Skeletal muscle tissue (tissue), 4 donors: ENCODE results near the gene ARHGAP18. TPM values are rescaled to one million over a fixed set of nuclear protein-coding genes. Genes with fewer than 3 reads are reported as not detected.
A peak's percentile ranks its signal among the peaks of the same experiment; 100 is the strongest.

ENCODE experiments used
- H3K27ac ChIP-seq: one replicate; pipeline ENCODE4 v1.7.0; 2013; ENCODE audit warnings: mild to moderate bottlenecking, low read depth, low read length, inconsistent platforms
- H3K27me3 ChIP-seq, 3 donors: one replicate each; pipeline ENCODE4 v1.7.0; 2013; ENCODE audit warnings: low read length in 3 of 3; ENCODE audit not compliant: control insufficient read depth in 3 of 3, insufficient read depth in 3 of 3
- H3K36me3 ChIP-seq, 3 donors: one replicate each; pipeline ENCODE4 v1.7.0; 2013; ENCODE audit warnings: low read length in 3 of 3; ENCODE audit not compliant: control insufficient read depth in 3 of 3, insufficient read depth in 3 of 3
- H3K4me1 ChIP-seq, 3 donors: one replicate each; pipeline ENCODE4 v1.7.0; 2013; ENCODE audit warnings: low read length in 3 of 3, mild to moderate bottlenecking in 3 of 3; ENCODE audit not compliant: control insufficient read depth in 3 of 3, insufficient read depth in 3 of 3
- H3K4me3 ChIP-seq, 3 donors: one replicate each; pipeline ENCODE4 v1.7.0; 2013; ENCODE audit warnings: low read length in 3 of 3
- H3K9ac ChIP-seq, 3 donors: one replicate each; pipeline ENCODE4 v1.7.0; 2013; ENCODE audit warnings: low read length in 3 of 3, mild to moderate bottlenecking in 3 of 3, moderate library complexity in 2 of 3, low read depth in 1 of 3
- H3K9me3 ChIP-seq, 3 donors: one replicate each; pipeline ENCODE4 v1.7.0; 2013; ENCODE audit warnings: low read length in 3 of 3; ENCODE audit not compliant: control insufficient read depth in 3 of 3
- total RNA-seq: library from RNA; depleted of rRNA; stranded (reverse); fragments of >200 nt; gene quantifications from one replicate; pipeline ENCODE4 v1.2.3, GENCODE V29; 2014
- donor health status: Osteomylitis.

The ARHGAP18 gene
- total RNA-seq, 1 donor from 2014 or later: 12.5 TPM

GRCh38 chr6:129684323-129684884 is 25.6 kb downstream of the ARHGAP18 start:
- Histone ChIP-seq H3K4me1 (peaks cover 17 to 45% (median 31%) of the 10 kb centered on the region in 3 donors), H3K9ac (no peak overlapping the region), H3K27me3 (no peaks in the 10 kb centered on the region), H3K36me3 (no peaks in the 10 kb centered on the region), H3K4me3 (no peak overlapping the region), H3K27ac (peak overlapping the region; percentile 83), H3K9me3 (no peaks in the 10 kb centered on the region)

DNA sequence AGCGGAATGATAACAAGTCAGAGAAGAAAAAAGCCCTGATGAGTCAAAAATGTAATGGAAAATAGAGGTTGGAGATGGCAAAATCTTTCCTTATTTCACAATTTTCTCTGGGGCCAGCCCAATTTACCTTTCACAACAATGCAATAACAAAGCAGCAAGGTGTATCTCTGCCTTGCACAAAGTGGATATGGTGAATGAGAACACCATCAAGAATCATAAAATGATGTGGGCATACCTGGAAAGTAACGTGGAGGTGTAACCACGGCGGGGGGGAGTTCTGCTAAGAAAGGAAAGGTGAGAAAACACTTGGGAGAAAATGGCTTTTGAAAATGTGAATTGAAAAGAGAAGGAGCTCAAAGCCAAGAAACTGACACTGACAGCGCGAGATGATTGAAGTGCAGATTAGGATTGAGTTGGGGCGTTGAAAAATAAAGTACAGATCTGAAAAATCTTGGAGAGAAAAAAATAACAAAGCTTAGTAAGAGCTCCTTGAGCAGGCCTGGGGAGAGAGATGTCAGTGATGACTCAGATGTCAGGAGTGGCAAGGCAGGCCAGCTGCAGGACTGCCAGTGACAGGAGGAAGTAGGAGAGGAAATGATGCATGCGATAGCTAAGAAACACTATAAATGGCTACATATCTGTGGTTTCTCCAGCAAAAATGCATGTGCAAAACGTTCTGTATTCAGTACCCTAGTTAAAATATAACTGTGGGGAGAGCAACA is 26.2 kb downstream of the ARHGAP18 start:
- H3K4me1 ChIP-seq: peaks cover 19 to 39% (median 24%) of the 10 kb centered on the region in 3 donors
- no peaks in the 10 kb centered on the region for H3K36me3 ChIP-seq
- no peaks in the 10 kb centered on the region for H3K9me3 ChIP-seq
- peak overlapping the region; percentile 83 for H3K27ac ChIP-seq
- no peak overlapping the region for H3K4me3 ChIP-seq
- peak overlapping the region; percentile 17 to 55 (median 30) for H3K9ac ChIP-seq
- H3K27me3 ChIP-seq: no peaks in the 10 kb centered on the region

DNA sequence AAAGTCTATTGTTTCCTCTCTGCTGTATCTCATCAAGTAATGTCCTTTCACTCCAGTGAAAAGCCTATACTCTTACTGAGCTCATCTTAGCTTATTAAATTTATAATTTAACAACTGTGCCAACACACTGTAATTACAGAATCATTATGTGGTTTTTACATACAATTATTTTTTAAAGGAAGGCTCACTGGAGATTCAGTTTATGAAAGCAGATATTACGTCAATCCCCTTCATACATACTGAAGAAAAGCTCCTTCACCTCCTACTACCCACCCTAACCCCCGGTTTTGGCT is 28.1 kb downstream of the ARHGAP18 start:
- no peaks in the 10 kb centered on the region for H3K36me3 ChIP-seq
- H3K4me1 ChIP-seq: peaks cover 19 to 41% (median 21%) of the 10 kb centered on the region in 3 donors
- H3K4me3 ChIP-seq: no peak overlapping the region
- H3K27ac ChIP-seq: peak overlapping the region; percentile 37
- H3K27me3 ChIP-seq: no peaks in the 10 kb centered on the region
- no peak overlapping the region for H3K9ac ChIP-seq
- no peaks in the 10 kb centered on the region for H3K9me3 ChIP-seq

DNA sequence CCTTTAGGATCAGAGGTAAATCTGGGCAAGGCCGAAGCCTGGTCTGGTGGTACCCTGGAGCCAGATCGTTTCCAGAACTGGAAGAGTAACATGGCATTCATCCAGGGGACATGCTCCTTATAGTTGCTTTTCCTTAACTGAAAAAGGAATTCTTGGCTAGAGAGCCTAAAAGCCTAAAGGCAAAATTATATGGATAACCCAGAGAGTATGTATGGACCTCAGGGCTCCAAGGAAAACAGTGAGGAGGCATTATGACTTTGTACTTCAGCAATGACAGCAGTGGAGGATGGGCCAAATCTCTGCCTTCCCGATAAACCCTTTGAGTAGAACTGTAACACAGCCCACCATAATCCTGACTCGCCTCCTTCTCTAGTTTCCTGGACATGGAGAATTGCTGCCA is 29.3 kb downstream of the ARHGAP18 start:
- Histone ChIP-seq H3K27me3 (no peaks in the 10 kb centered on the region), H3K4me3 (no peak overlapping the region), H3K36me3 (no peaks in the 10 kb centered on the region), H3K27ac (peak overlapping the region; percentile 68), H3K9me3 (no peaks in the 10 kb centered on the region), H3K4me1 (peaks cover 16 to 38% (median 25%) of the 10 kb centered on the region in 3 donors), H3K9ac (no peak overlapping the region)

DNA sequence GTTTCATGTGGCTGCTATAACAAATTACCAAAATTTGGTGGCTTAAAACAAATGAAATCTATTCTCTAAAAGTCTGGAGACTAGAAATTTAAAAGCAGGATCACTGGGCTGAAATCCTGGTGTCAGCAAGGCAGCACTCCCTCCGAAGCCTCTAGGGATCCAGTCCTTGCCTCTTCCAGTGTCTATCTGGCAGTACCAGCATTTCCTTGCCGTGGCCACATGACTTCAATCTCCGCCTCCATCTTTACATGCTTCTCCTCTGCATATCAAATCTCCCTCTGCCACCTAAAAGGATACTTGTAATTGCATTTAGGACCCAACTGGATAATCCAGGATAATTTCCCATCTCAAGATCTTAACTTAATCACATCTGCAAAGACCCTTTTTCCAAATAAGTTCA is 30.2 kb downstream of the ARHGAP18 start:
- Histone ChIP-seq H3K36me3 (no peaks in the 10 kb centered on the region), H3K27ac (peak overlapping the region; percentile 68), H3K9me3 (no peaks in the 10 kb centered on the region), H3K27me3 (no peaks in the 10 kb centered on the region), H3K4me3 (peak overlapping the region in 2 of 3 donors; percentile 15 to 41), H3K4me1 (peaks cover 16 to 39% (median 24%) of the 10 kb centered on the region in 3 donors), H3K9ac (peak overlapping the region; percentile 18 to 48 (median 35))

GRCh38 chr6:129679275-129679674 is 30.7 kb downstream of the ARHGAP18 start:
- Histone ChIP-seq H3K4me3 (peak overlapping the region in 2 of 3 donors; percentile 15 to 41), H3K27ac (peak overlapping the region; percentile 68), H3K9me3 (no peaks in the 10 kb centered on the region), H3K9ac (peak overlapping the region; percentile 18 to 48 (median 35)), H3K4me1 (peaks cover 13 to 36% (median 20%) of the 10 kb centered on the region in 3 donors), H3K36me3 (no peaks in the 10 kb centered on the region), H3K27me3 (no peaks in the 10 kb centered on the region)

DNA sequence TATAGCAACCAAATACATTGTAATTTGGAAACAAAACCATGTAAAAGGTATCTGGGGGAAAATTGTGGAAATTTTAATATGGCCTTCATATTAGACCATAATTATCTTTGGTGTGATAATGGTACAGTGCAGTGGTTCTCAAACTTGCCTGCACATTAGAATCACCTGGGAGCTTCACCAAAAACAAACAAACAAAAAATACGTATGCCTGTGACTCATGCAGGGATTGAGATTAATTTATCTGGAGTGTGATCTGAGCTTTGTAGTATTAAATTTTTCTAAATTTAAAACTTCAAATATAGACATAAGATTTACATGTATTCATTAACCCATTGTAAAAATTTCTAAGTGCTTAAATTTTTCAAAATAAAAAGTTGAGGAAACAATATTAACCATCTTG is 31.5 kb downstream of the ARHGAP18 start:
- Histone ChIP-seq H3K4me3 (no peak overlapping the region), H3K9me3 (no peaks in the 10 kb centered on the region), H3K4me1 (peaks cover 5 to 31% (median 13%) of the 10 kb centered on the region in 3 donors), H3K36me3 (no peaks in the 10 kb centered on the region), H3K9ac (no peak overlapping the region), H3K27me3 (no peaks in the 10 kb centered on the region), H3K27ac (no peak overlapping the region)

DNA sequence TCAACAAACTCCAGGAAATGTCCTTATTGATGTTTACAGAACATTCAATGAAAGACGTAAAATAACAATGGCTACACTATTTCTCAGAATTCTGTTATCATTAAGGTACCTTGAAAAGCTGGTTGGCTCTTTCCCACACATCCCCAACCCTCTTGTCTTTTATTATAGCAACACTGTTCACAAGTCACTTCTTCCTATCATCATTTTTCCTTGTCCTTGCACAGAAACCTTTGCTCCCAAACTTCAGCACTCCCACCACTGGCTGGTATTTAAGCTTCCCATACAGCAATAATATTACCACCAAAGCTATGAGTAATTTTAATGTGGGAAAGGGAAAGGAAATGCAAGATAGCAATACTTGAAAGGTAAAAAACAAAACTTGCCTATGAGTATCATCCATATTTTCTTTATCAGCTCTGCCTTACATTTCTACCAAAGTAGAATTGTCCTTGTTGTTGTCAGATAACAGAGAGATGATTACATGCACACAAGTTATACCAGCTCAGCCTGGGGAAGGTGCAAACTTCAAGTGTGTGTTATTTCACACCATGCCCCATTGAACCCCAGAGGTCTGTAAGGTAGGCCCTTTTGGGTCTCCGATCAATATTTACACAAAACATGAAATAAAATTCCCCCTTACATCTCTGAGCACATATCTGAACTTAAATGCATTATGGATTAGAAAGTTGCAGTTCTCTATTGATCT is 32.2 kb downstream of the ARHGAP18 start:
- H3K4me1 ChIP-seq: peaks cover 5 to 35% (median 13%) of the 10 kb centered on the region in 3 donors
- no peak overlapping the region for H3K4me3 ChIP-seq
- H3K27ac ChIP-seq: no peak overlapping the region
- H3K36me3 ChIP-seq: no peaks in the 10 kb centered on the region
- no peaks in the 10 kb centered on the region for H3K9me3 ChIP-seq
- H3K9ac ChIP-seq: no peak overlapping the region
- no peaks in the 10 kb centered on the region for H3K27me3 ChIP-seq

- H3K4me3 ChIP-seq: no peak overlapping the region
- H3K27me3 ChIP-seq: no peaks in the 10 kb centered on the region
- no peak overlapping the region for H3K9ac ChIP-seq
- H3K27ac ChIP-seq: no peak overlapping the region
- no peaks in the 10 kb centered on the region for H3K9me3 ChIP-seq
- no peaks in the 10 kb centered on the region for H3K36me3 ChIP-seq
- peaks cover 13 to 38% (median 22%) of the 10 kb centered on the region in 3 donors for H3K4me1 ChIP-seq
Measured at GRCh38 chr6:129675669-129676472, 34.1 kb downstream of the ARHGAP18 start.
